A549 treated with CORT108297 at 1 μM for 4 hours (cell line): ENCODE measurements around the gene PRKCB. TPM values are rescaled to one million over a fixed set of nuclear protein-coding genes. Genes with fewer than 3 reads are reported as not detected.

Source experiments
- total RNA-seq: library from RNA; stranded (reverse); fragments of 200-300 nt; extraction: Qiagen RNA extraction; gene quantifications from 5 replicates; pipeline ENCODE4 v1.2.3, GENCODE V29; 2022

Gene PRKCB
- 0.15 to 0.32 TPM (median 0.22 TPM) in 5 replicates for total RNA-seq

DNA sequence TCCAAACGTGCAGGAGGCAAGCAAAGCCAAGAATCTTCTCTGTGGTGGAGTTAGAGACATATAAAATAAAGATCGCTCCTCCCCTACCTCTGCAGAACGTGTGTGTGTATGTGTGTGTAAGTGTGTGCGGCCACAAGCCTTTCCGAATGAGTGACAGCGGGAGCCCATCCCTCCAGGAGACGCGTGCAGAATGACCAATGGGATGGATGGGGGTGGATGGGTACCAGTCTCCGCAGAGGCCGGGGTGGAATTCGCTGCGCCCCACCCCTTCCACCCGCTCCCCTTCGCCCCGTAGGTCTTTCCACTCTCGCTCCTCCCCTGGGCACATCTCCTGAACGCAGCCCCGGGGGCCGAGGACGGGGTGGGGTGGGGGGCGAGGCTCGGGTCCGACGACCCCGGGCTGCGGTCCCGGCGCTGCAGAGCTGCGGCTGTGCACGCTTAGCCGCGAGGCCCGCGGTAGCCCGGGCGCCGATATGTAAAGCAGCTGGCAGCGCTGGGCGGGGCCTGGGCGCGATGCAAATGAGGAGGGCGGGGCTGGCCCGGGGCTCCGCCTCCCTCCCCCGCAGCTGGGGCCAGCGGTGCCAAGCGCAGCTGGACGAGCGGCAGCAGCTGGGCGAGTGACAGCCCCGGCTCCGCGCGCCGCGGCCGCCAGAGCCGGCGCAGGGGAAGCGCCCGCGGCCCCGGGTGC is at the start of gene PRKCB:
TSS of gene PRKCB (plus strand) at position 594 of the 688 bp plus-strand sequence.

DNA sequence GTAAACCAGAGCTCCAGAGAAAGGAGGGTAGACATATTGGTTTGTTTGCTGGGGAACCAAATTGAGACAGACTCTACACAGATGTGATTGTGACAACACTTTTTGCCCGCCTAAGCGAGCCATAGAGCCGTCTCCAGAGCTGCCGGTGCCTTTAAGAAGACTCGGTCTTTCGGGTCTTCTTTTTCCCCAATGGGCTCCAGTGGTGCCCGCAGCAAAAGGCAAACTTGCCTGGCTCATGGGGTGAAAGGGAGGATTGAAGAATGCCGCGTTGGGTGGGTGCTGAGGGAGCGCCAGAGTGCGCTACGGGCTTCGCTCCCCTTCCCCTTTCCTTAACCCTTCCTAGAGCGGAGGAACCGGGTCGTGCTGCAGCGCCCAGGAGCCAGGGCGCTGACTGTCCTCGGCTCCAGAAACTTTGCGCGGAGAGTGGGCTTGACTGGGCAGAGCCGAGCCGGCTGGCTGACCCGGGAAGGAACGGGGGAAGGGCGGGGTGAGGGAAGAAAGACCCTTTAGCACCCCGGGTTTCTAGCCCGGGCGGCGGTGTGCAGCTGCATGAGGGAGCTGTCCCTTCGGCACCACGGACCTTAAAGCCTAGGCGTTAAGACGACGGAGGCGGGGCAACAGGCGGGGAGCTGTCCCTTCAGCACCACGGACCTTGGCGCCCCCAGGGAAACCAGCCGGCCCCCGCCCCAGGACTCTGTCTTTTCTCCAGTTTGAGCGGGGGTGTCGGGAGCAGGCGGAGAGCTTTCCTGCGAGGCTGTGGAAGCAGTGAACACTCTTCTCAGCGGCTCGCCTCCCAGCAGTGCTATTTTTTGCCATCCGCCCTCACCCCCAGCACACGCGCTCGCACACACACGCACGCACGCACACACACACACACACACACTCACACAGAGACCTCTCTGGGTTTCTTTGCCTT is 419.9 kb downstream of the PRKCB start, which contains the start of gene CACNG3:
TSS of gene CACNG3 (plus strand) at position 880 of the 916 bp plus-strand sequence. CDS start 420 bp downstream, outside the sequence.

Other genes starting within 250 kb of the PRKCB start
- gene NDUFAB1, start 239.7 kb upstream of the PRKCB start, total RNA-seq = 169 to 208 TPM (median 180 TPM) in 5 replicates
- gene PALB2, start 194.7 kb upstream of the PRKCB start, total RNA-seq = 11.4 to 12.0 TPM (median 11.7 TPM) in 5 replicates
- 67.6 to 75.4 TPM (median 72.2 TPM) in 5 replicates for gene DCTN5, start 194.5 kb upstream of the PRKCB start, total RNA-seq
- gene PLK1, start 157.1 kb upstream of the PRKCB start, total RNA-seq = 150 to 186 TPM (median 167 TPM) in 5 replicates
- gene ERN2, start 122.8 kb upstream of the PRKCB start, total RNA-seq = not detected in 5 replicates
- 0.05 to 0.07 TPM in 2 of 5 replicates, not detected in the others for gene CHP2, start 81.0 kb upstream of the PRKCB start, total RNA-seq